Type B pancreatic cell (in vitro differentiated cells): Measurements from ENCODE around the gene PRR12. TPM values are rescaled to one million over a fixed set of nuclear protein-coding genes. Genes with fewer than 3 reads are reported as not detected.
A peak's percentile ranks its signal among the peaks of the same experiment; 100 is the strongest.

ENCODE experiments used
- DNase-seq: peaks from one replicate; pipeline ENCODE4 v3.0.0; 2021; ENCODE audit warnings: mixed read lengths; ENCODE audit not compliant: unreplicated experiment; ENCODE audit errors: extremely low spot score
- H3K27ac Mint-ChIP-seq: 2 replicates; pipeline ENCODE4 v1.8.0; 2021; ENCODE audit warnings: mild to moderate bottlenecking, mixed read lengths
- H3K27me3 Mint-ChIP-seq: 2 replicates; pipeline ENCODE4 v1.8.0; 2021; ENCODE audit warnings: mixed read lengths
- H3K36me3 Mint-ChIP-seq: 2 replicates; pipeline ENCODE4 v1.8.0; 2021; ENCODE audit warnings: mixed read lengths
- H3K4me1 Mint-ChIP-seq: one replicate; pipeline ENCODE4 v1.8.0; 2021; ENCODE audit warnings: mixed read lengths; ENCODE audit not compliant: unreplicated experiment
- H3K4me3 Mint-ChIP-seq: 2 replicates; pipeline ENCODE4 v1.8.0; 2021; ENCODE audit warnings: mild to moderate bottlenecking, mixed read lengths
- H3K9me3 Mint-ChIP-seq: 2 replicates; pipeline ENCODE4 v1.8.0; 2021; ENCODE audit warnings: mixed read lengths
- CTCF ChIP-seq: fragments of 200-600 bp; sonication (generic); conservative IDR thresholded peaks from 2 replicates; pipeline ENCODE4 v1.5.0; 2021; ENCODE audit warnings: antibody characterized with exemption, mild to moderate bottlenecking
- long read RNA-seq: library from polyadenylated mRNA; unstranded; transcript quantifications from one replicate; pipeline ENCODE4 v2.0.0, GENCODE V29; 2020
- total RNA-seq: library from RNA; stranded (reverse); gene quantifications from 2 replicates; pipeline ENCODE4 v1.2.1, GENCODE V29; 2021; ENCODE audit warnings: low replicate concordance

Gene PRR12, protein sequence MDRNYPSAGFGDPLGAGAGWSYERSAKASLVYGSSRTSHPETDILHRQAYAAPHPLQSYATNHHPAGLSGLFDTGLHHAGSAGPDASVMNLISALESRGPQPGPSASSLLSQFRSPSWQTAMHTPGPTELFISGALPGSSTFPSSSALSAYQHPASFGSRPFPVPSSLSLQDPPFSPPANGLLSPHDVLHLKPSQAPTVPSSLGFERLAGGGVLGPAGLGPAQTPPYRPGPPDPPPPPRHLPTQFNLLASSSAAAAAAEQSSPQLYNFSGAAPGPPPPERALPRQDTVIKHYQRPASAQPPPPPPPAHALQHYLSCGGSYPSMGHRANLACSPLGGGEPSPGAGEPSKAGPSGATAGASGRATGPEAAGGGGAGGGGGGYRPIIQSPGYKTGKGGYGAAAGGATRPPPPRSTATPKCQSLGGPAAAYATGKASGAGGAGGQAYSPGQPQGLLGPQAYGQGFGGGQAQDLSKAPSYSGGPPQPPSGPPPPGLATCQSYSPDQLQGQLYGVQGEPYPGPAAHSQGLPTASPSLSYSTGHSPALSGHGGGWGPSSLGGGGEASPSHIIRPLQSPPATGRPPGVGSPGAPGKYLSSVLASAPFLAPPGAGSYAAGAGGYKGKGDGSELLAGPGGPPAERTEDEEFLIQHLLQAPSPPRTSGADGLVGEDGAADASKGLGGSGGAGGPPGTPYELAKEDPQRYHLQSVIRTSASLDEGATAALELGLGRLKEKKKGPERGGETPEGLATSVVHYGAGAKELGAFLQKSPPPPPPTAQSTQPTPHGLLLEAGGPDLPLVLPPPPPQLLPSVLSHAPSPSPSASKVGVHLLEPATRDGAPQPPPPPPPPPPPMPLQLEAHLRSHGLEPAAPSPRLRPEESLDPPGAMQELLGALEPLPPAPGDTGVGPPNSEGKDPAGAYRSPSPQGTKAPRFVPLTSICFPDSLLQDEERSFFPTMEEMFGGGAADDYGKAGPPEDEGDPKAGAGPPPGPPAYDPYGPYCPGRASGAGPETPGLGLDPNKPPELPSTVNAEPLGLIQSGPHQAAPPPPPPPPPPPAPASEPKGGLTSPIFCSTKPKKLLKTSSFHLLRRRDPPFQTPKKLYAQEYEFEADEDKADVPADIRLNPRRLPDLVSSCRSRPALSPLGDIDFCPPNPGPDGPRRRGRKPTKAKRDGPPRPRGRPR (N-terminal part only)
- total RNA-seq: 32.0 and 40.0 TPM in 2 replicates
- long read RNA-seq: 0 reads

- Mint-ChIP-seq H3K27ac (peak within 1 kb of the TSS; percentile 98), H3K36me3 (peaks cover 9% of the 10 kb centered on the region), H3K4me3 (peak within 1 kb of the TSS; percentile 93), H3K9me3 (no peaks in the 10 kb centered on the region), H3K27me3 (no peaks in the 10 kb centered on the region), H3K4me1 (peaks cover 7% of the 10 kb centered on the region)
- DNase-seq: no peak
- no peak for TF ChIP-seq CTCF
These were observed at the start of gene PRR12 for GRCh38 chr19:49590971-49591730. TSS of gene PRR12 (plus strand) at chr19:49591182. CDS start at chr19:49591655, 473 bp downstream.

- no peaks in the 10 kb centered on the region for H3K9me3 Mint-ChIP-seq
- no peak overlapping the region for H3K4me3 Mint-ChIP-seq
- H3K36me3 Mint-ChIP-seq: no peaks in the 10 kb centered on the region
- H3K4me1 Mint-ChIP-seq: peaks cover 3% of the 10 kb centered on the region
- H3K27ac Mint-ChIP-seq: no peak overlapping the region
- no peak for DNase-seq
- no peak for TF ChIP-seq CTCF
- no peaks in the 10 kb centered on the region for H3K27me3 Mint-ChIP-seq
These were observed 49.1 kb upstream of the PRR12 start for GRCh38 chr19:49541914-49542313.

DNA sequence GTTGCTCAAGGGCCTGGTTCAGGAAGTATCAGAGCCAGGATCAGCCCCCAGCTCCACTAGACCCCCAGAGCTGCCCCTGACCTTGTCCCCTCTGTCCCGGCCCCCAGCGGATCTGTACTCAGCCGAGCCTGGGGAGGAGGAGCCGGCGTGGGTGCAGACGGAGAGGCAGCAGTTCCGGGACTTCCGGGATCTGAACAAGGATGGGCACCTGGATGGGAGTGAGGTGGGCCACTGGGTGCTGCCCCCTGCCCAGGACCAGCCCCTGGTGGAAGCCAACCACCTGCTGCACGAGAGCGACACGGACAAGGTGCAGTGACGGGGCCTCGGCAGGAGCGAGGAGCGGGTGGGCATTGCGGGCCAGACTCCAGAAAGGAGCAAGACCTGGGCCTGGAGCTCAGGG is 48.5 kb upstream of the PRR12 start:
- Mint-ChIP-seq H3K27me3 (no peaks in the 10 kb centered on the region), H3K36me3 (no peaks in the 10 kb centered on the region), H3K9me3 (no peaks in the 10 kb centered on the region), H3K4me1 (peaks cover 5% of the 10 kb centered on the region), H3K27ac (no peak overlapping the region), H3K4me3 (no peak overlapping the region)
- DNase-seq: no peak
- no peak for TF ChIP-seq CTCF

GRCh38 chr19:49543032-49543431 is 48.0 kb upstream of the PRR12 start:
- no peak overlapping the region for H3K4me3 Mint-ChIP-seq
- no peaks in the 10 kb centered on the region for H3K36me3 Mint-ChIP-seq
- no peaks in the 10 kb centered on the region for H3K9me3 Mint-ChIP-seq
- DNase-seq: no peak
- no peak for TF ChIP-seq CTCF
- H3K4me1 Mint-ChIP-seq: peaks cover 5% of the 10 kb centered on the region
- H3K27ac Mint-ChIP-seq: no peak overlapping the region
- no peaks in the 10 kb centered on the region for H3K27me3 Mint-ChIP-seq

GRCh38 chr19:49544154-49544553 is 46.8 kb upstream of the PRR12 start:
- H3K4me3 Mint-ChIP-seq: no peak overlapping the region
- no peaks in the 10 kb centered on the region for H3K36me3 Mint-ChIP-seq
- peaks cover 5% of the 10 kb centered on the region for H3K4me1 Mint-ChIP-seq
- no peaks in the 10 kb centered on the region for H3K9me3 Mint-ChIP-seq
- no peak overlapping the region for H3K27ac Mint-ChIP-seq
- no peaks in the 10 kb centered on the region for H3K27me3 Mint-ChIP-seq
- no peak for TF ChIP-seq CTCF
- DNase-seq: no peak
